ENCODE measurements around the gene KCNE1. TPM values are rescaled to one million over a fixed set of nuclear protein-coding genes. Genes with fewer than 3 reads are reported as not detected.

Gene KCNE1
- total and polyA plus RNA-seq, 2 of the 13 experiments (the other 11 are each of a cell fraction or from before 2014, with no cell fraction given) = 0.35 TPM; not detected in 1

- TF ChIP-seq TEF (CRISPR knock-in tag; IDR thresholded peaks at IDR 0.05) = no peak
- no peak for TF ChIP-seq MTA1 (CRISPR knock-in tag; IDR thresholded peaks at IDR 0.05; ENCODE audit: borderline replicate concordance)
- 0 out of 2 replicates have a peak, but pooled peaks have one; percentile 19 for TF ChIP-seq TFDP2 (CRISPR knock-in tag; IDR thresholded peaks at IDR 0.05)
- no peak for TF ChIP-seq ZSCAN29 (CRISPR knock-in tag; conservative IDR thresholded peaks at IDR 0.05)
- no peak for TF ChIP-seq ZNF343 (CRISPR knock-in tag; IDR thresholded peaks at IDR 0.05)
- no peak for TF ChIP-seq ZNF674 (CRISPR knock-in tag; IDR thresholded peaks at IDR 0.05; ENCODE audit: low read depth)
- no peak for TF ChIP-seq MBD4 (IDR thresholded peaks at IDR 0.05; ENCODE audit: borderline replicate concordance, low read length)
- TF ChIP-seq ZNF563 (CRISPR knock-in tag; IDR thresholded peaks at IDR 0.05) = peak; percentile 61; the same call in 1 of the 2 replicates
- no peak for TF ChIP-seq ZNF12 (CRISPR knock-in tag; IDR thresholded peaks at IDR 0.05)
- TF ChIP-seq ZNF569 (CRISPR knock-in tag; IDR thresholded peaks at IDR 0.05; ENCODE audit: borderline replicate concordance) = no peak
- TF ChIP-seq CHCHD3 (CRISPR knock-in tag; IDR thresholded peaks at IDR 0.05) = no peak
- TF ChIP-seq ZNF331 (CRISPR knock-in tag; IDR thresholded peaks at IDR 0.05) = 0 out of 2 replicates have a peak, but pooled peaks have one; percentile 35
- TF ChIP-seq FOSL1 (CRISPR knock-in tag; IDR thresholded peaks at IDR 0.05; ENCODE audit: borderline replicate concordance) = no peak
- TF ChIP-seq HMG20B (CRISPR knock-in tag; conservative IDR thresholded peaks at IDR 0.05) = no peak
- TF ChIP-seq IKZF5 (CRISPR knock-in tag; IDR thresholded peaks at IDR 0.05) = no peak
- TF ChIP-seq SIN3A (IDR thresholded peaks at IDR 0.05; ENCODE audit: borderline replicate concordance, low read depth, low read length) = no peak
- TF ChIP-seq ARHGAP35 (CRISPR knock-in tag; IDR thresholded peaks at IDR 0.05; ENCODE audit: borderline replicate concordance) = no peak
- no peak for TF ChIP-seq PLSCR1 (CRISPR knock-in tag; IDR thresholded peaks at IDR 0.05; ENCODE audit: borderline replicate concordance)
- TF ChIP-seq MIXL1 (CRISPR knock-in tag; IDR thresholded peaks at IDR 0.05) = 0 out of 2 replicates have a peak, but pooled peaks have one; percentile 33
- TF ChIP-seq HMGXB3 (CRISPR knock-in tag; IDR thresholded peaks at IDR 0.05; ENCODE audit: borderline replicate concordance) = no peak
- no peak for TF ChIP-seq TBP (CRISPR knock-in tag; IDR thresholded peaks at IDR 0.05)
- TF ChIP-seq KAT8 (CRISPR knock-in tag; IDR thresholded peaks at IDR 0.05) = peak; percentile 41; the same call in 1 of the 2 replicates
- TF ChIP-seq NPAS2 (CRISPR knock-in tag; IDR thresholded peaks at IDR 0.05; ENCODE audit: borderline replicate concordance) = no peak
Observed at GRCh38 chr21:34544032-34544496, 32.1 kb upstream of the KCNE1 start (continued).
